K562 (cell line): ENCODE results near the gene SPATA16. TPM values are rescaled to one million over a fixed set of nuclear protein-coding genes. Genes with fewer than 3 reads are reported as not detected.

Experiments
- ATAC-seq: fragments of 200-7000 bp; cut with Tn5 transposase; 3 replicates; pipeline ENCODE4 v1.9.1; 2020; ENCODE audit warnings: moderate library complexity
- BruUV-seq: library from RNA; stranded (reverse); fragments of 400-500 nt; replicated peaks from 2 replicates; lab custom pipeline; 2021; lab: Mats Ljungman, UMichigan
- CTCF ChIA-PET: fragments of 300-600 bp; formaldehyde crosslinking; extraction: SDS; loops from one replicate; lab custom pipeline; 2021; ENCODE audit warnings: low intra/inter-chr PET ratio; lab: Yijun Ruan, JAX
- POLR2A ChIA-PET: fragments of 300-600, 350-650 bp; sonication (Branson Sonifier 250); formaldehyde crosslinking; extraction: SDS; loops from one replicate; lab custom pipeline; 2021; ENCODE audit warnings: antibody characterized with exemption, inconsistent platforms; lab: Yijun Ruan, JAX
- DNase-seq, 4 experiments: peaks; one replicate each; pipeline versions ENCODE4 v3.0.0 to v3.0.0-alpha.2; 2011 to 2018; ENCODE audit warnings: low spot score in 3 of 4, mixed read lengths in 3 of 4; ENCODE audit errors: extremely low read depth in 1 of 4
- FAIRE-seq: peaks from 2 replicates; lab custom pipeline; 2011; peaks lifted over from hg19 to GRCh38; lab: Jason Lieb, UNC
- H2AFZ ChIP-seq: 2 replicates; pipeline ENCODE4 v1.6.0; 2011; ENCODE audit warnings: low read depth, low read length, control low read depth, inconsistent platforms
- H3K27ac ChIP-seq: fragments of 200-600 bp; 3 replicates; pipeline ENCODE4 v1.8.0; 2011; ENCODE audit warnings: low read depth, mild to moderate bottlenecking, control low read depth, inconsistent platforms, low read length, moderate library complexity, mixed read lengths; ENCODE audit errors: extremely low read depth
- H3K27me3 ChIP-seq, 2 experiments: fragments of 300-600 bp in 1 of 2; 2 replicates in 1 of 2; 3 replicates in 1 of 2; pipeline versions ENCODE4 v1.6.0 to v1.8.0; 2011; ENCODE audit warnings: inconsistent platforms in 2 of 2, low read length in 2 of 2, mild to moderate bottlenecking in 1 of 2, mixed read lengths in 1 of 2, moderate library complexity in 1 of 2; ENCODE audit not compliant: control insufficient read depth in 2 of 2, insufficient read depth in 2 of 2
- H3K36me3 ChIP-seq: fragments of 300-600 bp; 3 replicates; pipeline ENCODE4 v1.8.0; 2011; ENCODE audit warnings: mild to moderate bottlenecking, low read length, inconsistent platforms; ENCODE audit not compliant: control insufficient read depth, insufficient read depth
- H3K4me1 ChIP-seq, 2 experiments: fragments of 200-600 bp in 1 of 2; replicated peaks in 1 of 2; 2 replicates in 1 of 2; 3 replicates in 1 of 2; pipeline versions ENCODE4 v1.5.1 to v1.8.0; 2011; ENCODE audit warnings: inconsistent platforms in 2 of 2, low read length in 2 of 2, mild to moderate bottlenecking in 1 of 2, mixed read lengths in 1 of 2, moderate library complexity in 1 of 2; ENCODE audit not compliant: control insufficient read depth in 2 of 2, insufficient read depth in 2 of 2
- H3K4me2 ChIP-seq: 2 replicates; pipeline ENCODE4 v1.6.1; 2011; ENCODE audit warnings: low read length, control low read depth, inconsistent platforms, mixed read lengths; ENCODE audit not compliant: insufficient read depth
- H3K4me3 ChIP-seq: fragments of 200-600 bp; sonication (generic), shearing (Covaris generic); 2 replicates; pipeline ENCODE4 v1.5.1; 2016; ENCODE audit warnings: control low read depth, inconsistent platforms
- H3K79me2 ChIP-seq: fragments of 200-600 bp; 3 replicates; pipeline ENCODE4 v1.8.0; 2011; ENCODE audit warnings: low read length, inconsistent platforms; ENCODE audit not compliant: control insufficient read depth, insufficient read depth
- H3K9ac ChIP-seq, 2 experiments: 2 replicates each; pipeline versions ENCODE4 v1.6.0 to v1.6.1; 2011; ENCODE audit warnings: low read depth in 2 of 2, low read length in 2 of 2, control low read depth in 1 of 2, inconsistent platforms in 1 of 2, mild to moderate bottlenecking in 1 of 2, mixed read lengths in 1 of 2; ENCODE audit not compliant: insufficient read depth in 1 of 2
- H3K9me1 ChIP-seq: one replicate; pipeline ENCODE4 v1.6.0; 2011; ENCODE audit warnings: inconsistent platforms, mild to moderate bottlenecking, low read length, moderate library complexity; ENCODE audit not compliant: control insufficient read depth, insufficient read depth
- H3K9me3 ChIP-seq: replicated peaks from 2 replicates; pipeline ENCODE4 v1.5.1; 2011; ENCODE audit warnings: low read depth, low read length, inconsistent platforms; ENCODE audit not compliant: control insufficient read depth, insufficient read depth
- H4K20me1 ChIP-seq: replicated peaks from 2 replicates; pipeline ENCODE4 v1.6.1; 2011; ENCODE audit warnings: low read length, inconsistent platforms, mixed read lengths; ENCODE audit not compliant: control insufficient read depth, insufficient read depth
- C11orf30 ChIP-seq: fragments of 450-650 bp; IDR thresholded peaks from 2 replicates; pipeline ENCODE4 v1.6.1; 2016; ENCODE audit warnings: low read depth, mild to moderate bottlenecking
- EP300 ChIP-seq: IDR thresholded peaks from 2 replicates; pipeline ENCODE4 v1.6.1; 2012; ENCODE audit warnings: low read length, improper control_type of control experiment
- HNRNPK ChIP-seq: fragments of 200-400 bp; formaldehyde crosslinking; IDR thresholded peaks from one replicate; pipeline ENCODE4 v1.6.1; 2018; ENCODE audit warnings: mild to moderate bottlenecking, low read depth, low read length; ENCODE audit not compliant: poor library complexity, severe bottlenecking
- IRF2 ChIP-seq: sonication (generic); formaldehyde crosslinking; IDR thresholded peaks from 2 replicates; pipeline ENCODE4 v1.8.1; 2022; ENCODE audit warnings: mild to moderate bottlenecking, missing genetic modification reagents
- LEF1 ChIP-seq: fragments of 450-650 bp; IDR thresholded peaks from 2 replicates; pipeline ENCODE4 v1.6.1; 2016; ENCODE audit warnings: mild to moderate bottlenecking
- SIRT6 ChIP-seq: IDR thresholded peaks from one replicate; pipeline ENCODE4 v1.6.1; 2012; ENCODE audit warnings: low read depth, mild to moderate bottlenecking, control low read depth, inconsistent platforms, low read length, moderate library complexity
- SPI1 ChIP-seq: IDR thresholded peaks from 2 replicates; pipeline ENCODE4 v1.6.1; 2011; ENCODE audit warnings: low read depth, low read length, control low read depth, borderline replicate concordance
- ZC3H11A ChIP-seq: IDR thresholded peaks from 2 replicates; pipeline ENCODE4 v1.6.1; 2012; ENCODE audit warnings: low read depth, low read length, improper control_type of control experiment
- ZFP36 ChIP-seq: fragments of 150-350 bp; IDR thresholded peaks from 2 replicates; pipeline ENCODE4 v1.6.1; 2018; ENCODE audit warnings: low read length, low read depth; ENCODE audit not compliant: partially characterized antibody
- ZNF347 ChIP-seq: fragments of 450-650 bp; formaldehyde crosslinking; IDR thresholded peaks from 2 replicates; pipeline ENCODE4 v1.4.0; 2020; ENCODE audit warnings: low read depth, mild to moderate bottlenecking, moderate library complexity
- ZNF695 ChIP-seq: fragments of 450-650 bp; formaldehyde crosslinking; IDR thresholded peaks from 2 replicates; pipeline ENCODE4 v1.4.0; 2020; ENCODE audit warnings: mild to moderate bottlenecking, moderate library complexity
- WGBS: fragments of 100-300 bp; shearing (Covaris generic); methylation state at CpG from one replicate; pipeline ENCODE4 v1.1.6; 2016; ENCODE audit warnings: low coverage, mixed read lengths; ENCODE audit not compliant: insufficient coverage; ENCODE audit errors: missing lambda C conversion rate; 5-methylcytosine and 5-hydroxymethylcytosine counted together
- in situ Hi-C: fragments of 300-500 bp; cut with MboI; formaldehyde crosslinking; loops from 4 replicates; pipeline ENCODE4 v1.15.0; 2018; ENCODE audit warnings: inconsistent platforms, mixed read lengths
- intact Hi-C: fragments of 100-400 bp; cut with micrococcal nuclease; formaldehyde crosslinking; loops from 2 replicates; pipeline ENCODE4 v1.14.2; 2022
- polyA plus RNA-seq, 8 experiments: library from polyadenylated mRNA; depleted of rRNA in 4 of 8; stranded (reverse) in 5 of 8; unstranded in 3 of 8; fragments of >200 nt; fragmentation: Nextera tagmentation in 2 of 8; fragmentation: Illumina TruSeq in 1 of 8; extraction: Ambion mirVana in 2 of 8; extraction: Trizol in 1 of 8; gene quantifications; 2 replicates each; pipeline versions ENCODE4 v1.2.1 to v1.2.3, GENCODE V29; 2011 to 2014; ENCODE audit warnings: inconsistent platforms in 1 of 8, missing spikeins in 1 of 8
- total RNA-seq, 7 experiments: library from RNA; depleted of rRNA in 6 of 7; stranded (reverse); fragments of >200 nt in 6 of 7; fragmentation: Illumina TruSeq in 2 of 7; extraction: Trizol in 2 of 7; gene quantifications; 2 replicates each; pipeline versions ENCODE4 v1.2.1 to v1.2.3, GENCODE V29; 2011 to 2021; ENCODE audit warnings: low replicate concordance in 1 of 7
- TF ChIP-seq, protein P1 (sequence below): fragments of 250-450 bp; sonication (Bioruptor Pico); IDR thresholded peaks from 2 replicates; pipeline ENCODE4 v1.5.0; 2021; ENCODE audit warnings: mild to moderate bottlenecking, borderline replicate concordance

SPATA16 gene
- total and polyA plus RNA-seq, 9 of the 15 experiments (the other 6 are each of a cell fraction or from before 2014, with no cell fraction given): not detected

DNA sequence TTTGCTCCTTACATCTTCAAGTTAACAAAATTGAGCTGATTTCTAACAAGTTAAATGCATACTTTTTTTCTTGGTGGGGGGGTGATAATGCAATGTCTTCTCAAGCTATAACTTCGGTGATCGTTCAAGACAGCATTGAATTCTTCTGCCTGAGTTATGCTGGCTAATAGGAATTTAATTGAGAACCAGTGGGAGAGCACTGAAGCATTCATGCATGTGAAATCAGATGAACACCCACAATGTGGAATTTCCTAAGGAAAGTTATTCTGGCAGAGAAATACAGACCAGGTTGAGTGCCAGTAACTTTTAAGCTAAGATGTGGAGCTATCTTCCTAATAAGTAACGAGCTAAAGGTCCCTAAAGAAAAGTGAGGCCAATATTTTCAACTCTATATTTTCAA lies 3.0 kb downstream of the SPATA16 start:
- no peak for FAIRE-seq
- BruUV-seq: no TSS peak
- WGBS: 0% methylated on average over 3 of the region's 3 CpGs

More for the DNA sequence above, 3.0 kb downstream of the SPATA16 start:
- TF ChIP-seq LEF1 (no peak), ZNF347 (CRISPR knock-in tag) (no peak), ZC3H11A (no peak), IRF2 (CRISPR knock-in tag) (no peak), SIRT6 (no peak), EP300 (no peak), C11orf30 (no peak), HNRNPK (no peak), ZFP36 (no peak), ZNF695 (no peak), SPI1 (no peak)
- TF ChIP-seq, protein P1, sequence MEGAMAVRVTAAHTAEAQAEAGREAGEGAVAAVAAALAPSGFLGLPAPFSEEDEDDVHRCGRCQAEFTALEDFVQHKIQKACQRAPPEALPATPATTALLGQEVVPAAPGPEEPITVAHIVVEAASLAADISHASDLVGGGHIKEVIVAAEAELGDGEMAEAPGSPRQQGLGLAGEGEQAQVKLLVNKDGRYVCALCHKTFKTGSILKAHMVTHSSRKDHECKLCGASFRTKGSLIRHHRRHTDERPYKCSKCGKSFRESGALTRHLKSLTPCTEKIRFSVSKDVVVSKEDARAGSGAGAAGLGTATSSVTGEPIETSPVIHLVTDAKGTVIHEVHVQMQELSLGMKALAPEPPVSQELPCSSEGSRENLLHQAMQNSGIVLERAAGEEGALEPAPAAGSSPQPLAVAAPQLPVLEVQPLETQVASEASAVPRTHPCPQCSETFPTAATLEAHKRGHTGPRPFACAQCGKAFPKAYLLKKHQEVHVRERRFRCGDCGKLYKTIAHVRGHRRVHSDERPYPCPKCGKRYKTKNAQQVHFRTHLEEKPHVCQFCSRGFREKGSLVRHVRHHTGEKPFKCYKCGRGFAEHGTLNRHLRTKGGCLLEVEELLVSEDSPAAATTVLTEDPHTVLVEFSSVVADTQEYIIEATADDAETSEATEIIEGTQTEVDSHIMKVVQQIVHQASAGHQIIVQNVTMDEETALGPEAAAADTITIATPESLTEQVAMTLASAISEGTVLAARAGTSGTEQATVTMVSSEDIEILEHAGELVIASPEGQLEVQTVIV (CRISPR knock-in tag): no peak
- H3K9me3 ChIP-seq: no peaks in the 10 kb centered on the region
- no peaks in the 10 kb centered on the region for H3K36me3 ChIP-seq
- H3K27me3 ChIP-seq: no peaks in the 10 kb centered on the region; a peak in 1 of 5 replicates
- H3K4me3 ChIP-seq: no peak overlapping the region
- H3K9me1 ChIP-seq: no peaks in the 10 kb centered on the region
- H3K79me2 ChIP-seq: no peaks in the 10 kb centered on the region
- ChIA-PET CTCF (no interaction called here), POLR2A (interaction anchor here (0.6 kb wide), 1 partner anchor 306 kb away, joined by 3 read pairs; no protein-coding TSS in a partner anchor)
- no peak overlapping the region for H3K27ac ChIP-seq
- intact Hi-C loops: no loop called here
- H3K4me2 ChIP-seq: no peak overlapping the region
- no peak for DNase-seq
- H3K9ac ChIP-seq: no peak overlapping the region
- in situ Hi-C loops: no loop called here
- H4K20me1 ChIP-seq: no peaks in the 10 kb centered on the region
- ATAC-seq: no peak
- H2AFZ ChIP-seq: no peak overlapping the region
- H3K4me1 ChIP-seq: peaks cover 0 to 3% of the 10 kb centered on the region in 2 experiments; a peak in 1 of 5 replicates
